CD4-positive, alpha-beta T cell treated with Interferon gamma for 1 hour (primary cell): ENCODE measurements around the gene POLDIP3.

Source experiments
- DNase-seq: peaks from one replicate; pipeline ENCODE4 v3.0.0-alpha.2; 2020

The POLDIP3 gene

GRCh38 chr22:42642806-42643633, 28.3 kb upstream of the POLDIP3 start:
- DNase-seq: no peak

DNA sequence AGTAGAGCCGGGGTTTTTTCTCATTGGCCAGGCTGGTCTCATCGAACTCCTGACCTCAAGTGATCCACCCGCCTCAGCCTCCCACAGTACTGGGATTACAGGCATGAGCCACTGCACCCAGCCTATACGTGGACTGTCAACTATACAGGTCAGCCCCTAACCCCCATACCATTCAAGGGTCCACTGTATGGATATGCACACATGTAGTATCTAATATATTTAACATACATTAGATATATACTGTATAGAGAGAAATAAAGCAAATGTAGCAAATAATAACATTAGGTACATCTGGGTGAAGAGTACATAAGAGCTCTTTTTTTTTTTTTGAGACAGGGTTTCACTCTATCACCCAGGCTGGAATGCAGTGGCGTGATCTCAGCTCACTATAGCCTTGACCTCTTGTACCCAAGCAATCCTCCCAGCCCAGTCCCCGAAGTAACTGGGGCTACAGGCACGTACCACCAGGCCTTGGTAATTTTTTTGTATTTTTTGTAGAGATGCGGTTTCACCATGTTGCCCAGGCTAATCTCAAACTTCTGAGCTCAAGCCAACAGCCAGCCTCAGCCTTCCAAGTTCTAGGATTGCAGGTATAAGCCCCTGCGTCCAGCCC, 27.2 kb upstream of the POLDIP3 start:
- DNase-seq: no peak

- no peak for DNase-seq
Observed at GRCh38 chr22:42639541-42640241, 25.0 kb upstream of the POLDIP3 start.

- DNase-seq: no peak
Observed at GRCh38 chr22:42637555-42637954, 22.9 kb upstream of the POLDIP3 start.

DNA sequence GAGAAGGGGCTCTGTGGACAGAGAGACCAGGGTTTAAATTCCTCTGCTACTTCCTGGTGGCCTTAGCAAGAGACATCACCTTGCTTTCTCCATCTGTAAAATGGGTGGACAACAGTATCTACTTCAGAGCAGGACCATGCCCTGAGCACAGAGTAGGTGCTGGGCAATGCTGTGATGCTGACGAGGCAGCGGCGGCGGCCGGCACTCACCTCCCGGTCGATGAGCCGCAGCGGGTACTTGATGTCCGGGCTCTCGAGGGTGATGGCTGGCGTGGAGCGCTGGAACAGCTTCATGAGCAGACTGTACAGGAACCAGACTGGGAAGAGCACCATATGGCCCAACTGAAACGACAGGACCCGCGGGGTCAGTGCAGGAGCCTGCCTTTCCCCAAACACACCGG, 21.8 kb upstream of the POLDIP3 start:
- DNase-seq: no peak

- no peak for DNase-seq
Observed at GRCh38 chr22:42635531-42635930, 20.8 kb upstream of the POLDIP3 start.

DNA sequence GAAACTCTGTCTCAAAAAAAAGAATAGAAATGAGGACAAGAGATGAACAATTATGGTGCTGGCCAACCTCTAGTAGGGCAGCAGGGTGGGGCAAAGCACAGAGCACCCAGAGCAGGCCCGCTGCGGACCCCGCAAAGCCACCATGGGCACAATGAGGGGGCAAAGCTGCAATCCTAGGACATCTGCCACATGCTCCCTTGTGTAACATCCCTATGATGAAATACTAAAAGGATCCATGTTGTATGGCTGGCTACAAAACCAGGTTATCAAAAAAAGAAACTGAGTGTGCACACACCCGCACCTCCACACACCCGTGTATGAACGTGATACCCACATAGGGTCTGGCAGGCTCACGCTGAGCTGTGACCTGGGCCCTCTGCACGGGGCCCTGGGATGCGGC, 18.3 kb upstream of the POLDIP3 start:
- no peak for DNase-seq

DNA sequence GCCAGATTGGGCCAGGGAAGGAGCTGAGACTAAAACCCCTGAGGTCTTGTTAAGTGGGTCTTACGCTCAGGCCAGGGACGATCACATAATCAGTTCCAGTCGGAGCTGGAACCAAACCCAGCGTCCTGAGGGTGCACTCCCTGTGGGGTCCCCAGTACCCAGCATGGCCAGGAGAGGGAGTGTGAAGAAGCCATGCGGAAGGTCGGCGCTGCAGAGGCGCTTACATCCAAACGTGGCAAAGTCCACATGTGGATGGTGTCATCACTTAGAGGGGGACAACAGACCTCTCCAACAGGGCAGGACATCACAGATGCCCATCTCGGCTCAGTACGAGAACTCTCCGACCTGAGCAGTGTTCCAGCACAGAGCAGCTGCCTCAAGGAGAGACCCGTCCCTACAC, 17.4 kb upstream of the POLDIP3 start:
- DNase-seq: no peak

DNA sequence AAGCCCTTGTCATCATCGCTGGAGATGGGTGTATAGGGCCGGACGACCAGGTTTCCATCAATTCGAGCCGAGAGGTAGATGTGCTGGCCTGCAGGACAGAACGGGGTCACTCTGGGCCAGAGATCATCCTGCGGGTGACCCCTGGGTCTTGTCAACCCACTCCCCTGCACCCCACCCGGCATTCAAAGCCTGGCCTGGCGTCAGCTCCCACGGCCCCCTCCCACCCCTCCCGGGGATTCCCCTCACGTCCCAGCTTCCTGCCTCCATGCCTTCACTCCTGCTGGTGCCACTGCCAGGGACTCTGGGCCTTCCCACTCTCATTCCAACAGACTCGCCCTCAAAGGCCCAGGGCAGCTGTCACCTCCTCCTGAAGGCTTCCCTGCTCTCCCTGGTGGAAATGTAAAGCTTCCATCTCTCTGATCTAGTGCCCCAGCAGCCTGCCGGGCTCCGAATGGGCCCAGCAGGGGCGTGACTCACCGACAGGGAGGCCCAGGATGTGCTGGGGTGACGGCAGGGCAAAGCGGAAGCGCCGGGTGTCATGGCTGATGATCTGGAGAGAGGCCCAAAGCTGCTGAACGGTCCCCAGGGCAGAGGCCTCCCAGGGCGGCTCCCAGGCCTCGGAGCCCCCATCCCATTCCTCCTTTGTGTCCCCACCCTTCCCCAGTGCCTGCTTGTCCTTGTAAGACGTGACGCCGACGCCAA, 16.4 kb upstream of the POLDIP3 start:
- no peak for DNase-seq

GRCh38 chr22:42630211-42630610, 15.5 kb upstream of the POLDIP3 start:
- no peak for DNase-seq

DNA sequence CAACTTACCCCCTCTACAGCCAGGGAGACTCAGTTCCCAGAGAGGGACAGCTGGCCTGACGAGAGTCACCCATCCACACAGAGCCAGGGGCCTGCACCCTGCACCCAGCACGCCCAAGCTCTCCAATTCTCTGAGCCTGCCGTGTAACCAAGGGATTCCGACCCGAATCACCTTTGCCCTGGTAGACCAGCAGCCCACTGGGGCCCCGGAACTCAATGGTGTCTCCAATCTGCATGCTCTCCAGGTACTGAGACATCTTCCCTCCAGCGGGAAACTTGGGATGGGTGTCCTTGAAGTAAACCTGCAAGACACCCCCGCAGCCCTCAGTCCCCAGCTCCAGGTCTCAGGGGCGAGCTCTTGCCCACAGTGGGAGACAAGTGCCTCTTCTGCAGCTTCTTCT, 13.3 kb upstream of the POLDIP3 start:
- no peak for DNase-seq

GRCh38 chr22:42626951-42627625, 12.4 kb upstream of the POLDIP3 start:
- no peak for DNase-seq

GRCh38 chr22:42626431-42626830, 11.7 kb upstream of the POLDIP3 start:
- no peak for DNase-seq

DNA sequence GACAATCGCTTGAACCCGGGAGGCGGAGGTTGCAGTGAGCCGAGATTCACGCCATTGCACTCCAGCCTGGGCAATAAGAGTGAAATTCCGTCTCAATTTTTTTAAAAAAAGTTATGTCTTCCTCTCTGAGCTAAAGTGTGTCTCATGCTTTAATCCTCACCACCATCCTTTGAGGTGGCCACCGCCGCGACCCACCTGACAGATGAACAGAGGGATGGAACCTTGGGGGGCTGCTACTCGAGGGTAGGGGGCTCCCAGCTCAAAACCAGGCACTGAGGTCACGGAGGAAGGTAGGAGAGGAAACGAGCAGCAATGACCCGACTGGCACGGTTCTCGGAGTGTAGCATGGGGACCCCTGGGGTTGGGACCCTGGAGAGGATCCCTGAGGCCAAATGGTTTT, 10.7 kb upstream of the POLDIP3 start:
- DNase-seq: no peak

DNA sequence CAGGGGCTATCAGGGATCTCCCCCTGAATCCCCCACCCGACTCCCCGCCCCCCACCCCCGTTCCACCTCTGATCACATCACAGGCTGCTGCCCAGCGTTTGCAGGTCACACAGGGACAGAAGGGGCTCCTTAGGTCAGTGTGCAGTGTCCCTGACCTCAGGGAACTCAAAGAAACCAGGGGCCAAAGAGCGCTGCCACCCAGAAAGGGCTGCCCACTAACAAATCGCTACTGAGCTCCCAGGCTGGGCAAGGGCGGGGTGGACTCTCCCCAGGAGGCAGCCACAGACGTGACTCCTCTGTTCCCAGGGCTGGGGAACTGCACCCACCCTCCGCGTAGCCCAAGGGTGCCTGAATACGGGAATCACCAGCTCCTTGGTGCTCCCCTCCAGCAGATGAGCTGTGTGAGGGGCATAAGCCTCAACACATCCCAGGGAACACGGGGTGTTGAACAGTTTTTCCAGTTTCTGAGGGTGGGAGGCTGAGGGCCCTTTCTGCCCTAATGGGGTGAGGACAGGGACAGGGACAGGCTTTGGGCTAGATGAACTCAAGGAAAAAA, 9.9 kb upstream of the POLDIP3 start:
- no peak for DNase-seq

DNA sequence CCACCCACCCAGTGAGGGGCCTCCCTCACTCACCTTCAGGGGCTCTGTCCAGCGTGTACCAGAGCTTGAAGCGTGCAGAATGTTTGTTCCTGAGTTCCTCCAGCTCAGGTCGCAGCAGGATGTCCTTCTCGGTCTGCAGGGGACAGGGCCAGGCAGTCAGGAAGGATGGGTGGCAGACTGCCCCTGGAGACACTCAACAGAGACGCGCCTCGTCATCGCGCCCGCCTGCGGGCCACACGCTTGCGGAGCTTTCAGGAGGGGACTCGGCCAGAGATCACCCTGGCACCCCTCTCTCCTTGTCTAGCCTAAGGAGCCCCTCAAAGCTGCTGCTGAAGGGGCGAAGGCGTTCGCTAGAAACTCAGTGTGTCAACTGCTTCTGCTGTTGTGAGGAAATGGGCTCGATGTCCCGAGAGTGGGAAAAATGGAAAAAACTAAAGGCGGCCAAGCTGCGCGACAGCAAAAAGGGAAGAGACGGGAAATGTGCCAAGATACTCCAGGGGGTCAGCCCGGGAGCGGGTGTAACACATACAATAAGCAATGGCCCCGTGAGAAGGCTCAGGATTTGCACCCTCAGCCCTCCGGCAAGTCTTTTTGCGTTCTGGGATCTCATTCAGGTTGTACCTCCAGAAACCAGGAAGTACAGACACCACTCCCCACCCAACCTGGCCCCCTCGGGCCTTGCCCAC, 9.2 kb upstream of the POLDIP3 start:
- no peak for DNase-seq

- peak; percentile 52 for DNase-seq
Observed at GRCh38 chr22:42623301-42623751, 8.6 kb upstream of the POLDIP3 start.

DNA sequence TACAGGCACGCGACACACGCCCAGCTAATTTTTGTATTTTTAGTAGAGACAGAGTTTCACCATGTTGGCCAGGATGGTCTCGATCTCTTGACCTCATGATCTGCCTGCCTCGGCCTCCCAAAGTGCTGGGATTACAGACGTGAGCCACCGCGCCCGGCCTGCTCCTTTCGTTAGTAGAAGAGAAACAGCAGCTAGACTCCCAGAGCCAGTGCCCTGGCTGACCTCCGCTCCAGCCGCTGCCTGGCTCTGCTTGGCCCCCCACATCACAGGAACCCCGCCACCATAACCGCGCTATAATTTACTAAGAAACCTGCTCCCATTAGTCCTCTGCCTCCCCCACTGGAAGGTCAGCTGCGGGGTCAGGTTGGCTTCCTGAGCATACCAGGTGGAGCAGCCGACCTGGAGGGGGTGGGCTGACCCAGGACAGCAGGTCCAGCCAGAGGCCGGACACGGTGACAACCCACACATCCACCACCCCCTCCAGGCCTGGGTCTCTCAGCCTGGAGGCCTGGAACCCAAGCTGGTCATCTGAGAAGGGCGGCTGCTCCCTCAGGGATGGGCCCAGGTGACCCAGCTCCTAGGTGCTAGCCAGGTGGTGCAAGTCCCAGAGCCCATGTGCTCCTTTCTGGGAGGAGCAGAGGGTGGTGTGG, 7.5 kb upstream of the POLDIP3 start:
- no peak for DNase-seq

DNA sequence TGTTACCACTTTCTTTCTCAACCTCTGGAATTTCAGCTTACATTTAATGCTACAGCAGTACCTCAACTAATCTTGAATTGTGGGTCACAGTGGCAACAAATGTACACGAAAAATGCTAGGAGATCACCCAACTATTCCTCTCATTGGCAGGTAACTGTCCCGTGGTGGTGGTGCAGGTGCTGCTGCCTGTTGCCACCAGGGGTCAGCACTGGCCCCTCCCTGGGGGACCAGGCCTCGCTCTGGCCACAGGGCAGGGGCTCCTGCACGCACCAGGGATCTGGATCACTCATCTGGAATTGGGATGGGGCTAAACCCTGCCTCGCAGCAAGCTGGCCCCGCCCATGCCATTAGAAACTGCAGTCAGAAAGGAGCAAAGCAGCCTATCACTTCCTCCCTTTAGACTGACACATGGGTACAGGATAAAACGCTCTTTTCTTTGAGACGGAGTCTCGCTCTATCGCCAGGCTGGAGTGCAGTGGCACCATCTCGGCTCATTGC, 6.9 kb upstream of the POLDIP3 start:
- peak; percentile 54 for DNase-seq

- no peak for DNase-seq
Observed at GRCh38 chr22:42620084-42620483, 5.4 kb upstream of the POLDIP3 start.
